Endothelial cell of umbilical vein (primary cell): ENCODE results near the gene DENND5B. TPM values are rescaled to one million over a fixed set of nuclear protein-coding genes. Genes with fewer than 3 reads are reported as not detected.

Experiments used
- BruUV-seq: library from RNA; stranded (reverse); fragments of 400-500 nt; replicated peaks from 2 replicates; lab custom pipeline; 2021; lab: Mats Ljungman, UMichigan
- CTCF ChIA-PET: fragments of 300-600, 350-600 bp; sonication (Branson Sonifier 250); formaldehyde crosslinking; loops from one replicate; lab custom pipeline; 2021; ENCODE audit warnings: antibody characterized with exemption, inconsistent platforms; lab: Charles Lee
- POLR2A ChIA-PET: fragments of 300-600, 350-600 bp; sonication (Branson Sonifier 250); formaldehyde crosslinking; loops from one replicate; lab custom pipeline; 2021; ENCODE audit warnings: antibody characterized with exemption, inconsistent platforms; lab: Charles Lee
- DNase-seq: peaks from one replicate; pipeline ENCODE4 v3.0.0-alpha.2; 2011; ENCODE audit warnings: low read depth, low spot score
- FAIRE-seq: peaks from 2 replicates; lab custom pipeline; 2011; peaks lifted over from hg19 to GRCh38; lab: Jason Lieb, UNC
- H2AFZ ChIP-seq: 2 replicates; pipeline ENCODE4 v1.6.0; 2012; ENCODE audit warnings: low read depth, low read length, control low read depth, inconsistent platforms
- H3K27ac ChIP-seq: 2 replicates; pipeline ENCODE4 v1.5.1; 2011; ENCODE audit warnings: low read depth, mild to moderate bottlenecking, control low read depth, low read length, moderate library complexity; ENCODE audit not compliant: insufficient read depth
- H3K27me3 ChIP-seq, 2 experiments: 2 replicates each; pipeline versions ENCODE4 v1.6.0 to v1.6.1; 2011; ENCODE audit warnings: low read length in 2 of 2, mixed read lengths in 1 of 2; ENCODE audit not compliant: control insufficient read depth in 2 of 2, insufficient read depth in 2 of 2
- H3K36me3 ChIP-seq, 2 experiments: 2 replicates in 1 of 2; 3 replicates in 1 of 2; pipeline ENCODE4 v1.5.1; 2011; ENCODE audit warnings: low read length in 2 of 2, mild to moderate bottlenecking in 1 of 2, moderate library complexity in 1 of 2; ENCODE audit not compliant: control insufficient read depth in 2 of 2, insufficient read depth in 2 of 2; ENCODE audit errors: extremely low read depth in 1 of 2
- H3K4me1 ChIP-seq: 3 replicates; pipeline ENCODE4 v1.5.1; 2011; ENCODE audit warnings: mild to moderate bottlenecking, low read length; ENCODE audit not compliant: control insufficient read depth, insufficient read depth; ENCODE audit errors: extremely low read depth
- H3K4me2 ChIP-seq: 2 replicates; pipeline ENCODE4 v1.6.1; 2011; ENCODE audit warnings: low read length, control low read depth, mixed read lengths; ENCODE audit not compliant: insufficient read depth
- H3K4me3 ChIP-seq, 3 experiments: fragments of 200-600 bp in 1 of 3; sonication (generic), shearing (Covaris generic) in 1 of 3; replicated peaks in 1 of 3; 2 replicates each; pipeline ENCODE4 v1.5.1; 2011 to 2016; ENCODE audit warnings: control low read depth in 3 of 3, low read length in 3 of 3, mild to moderate bottlenecking in 2 of 3, inconsistent platforms in 1 of 3, low read depth in 1 of 3, moderate library complexity in 1 of 3; ENCODE audit not compliant: insufficient read depth in 1 of 3
- H3K79me2 ChIP-seq: 2 replicates; pipeline ENCODE4 v1.6.0; 2012; ENCODE audit warnings: low read length, inconsistent platforms; ENCODE audit not compliant: control insufficient read depth, insufficient read depth
- H3K9ac ChIP-seq: replicated peaks from 2 replicates; pipeline ENCODE3; 2011; ENCODE audit warnings: low read length, control low read depth; ENCODE audit not compliant: insufficient read depth; ENCODE audit errors: extremely low read depth
- H3K9me1 ChIP-seq: replicated peaks from 3 replicates; pipeline ENCODE4 v1.6.0; 2011; ENCODE audit warnings: mild to moderate bottlenecking, low read length; ENCODE audit not compliant: control insufficient read depth, insufficient read depth; ENCODE audit errors: extremely low read depth
- H3K9me3 ChIP-seq: replicated peaks from 2 replicates; pipeline ENCODE4 v1.5.1; 2012; ENCODE audit warnings: low read length, inconsistent platforms; ENCODE audit not compliant: control insufficient read depth, insufficient read depth
- H4K20me1 ChIP-seq: replicated peaks from 2 replicates; pipeline ENCODE3; 2011; ENCODE audit warnings: mild to moderate bottlenecking, low read length; ENCODE audit not compliant: control insufficient read depth, insufficient read depth; ENCODE audit errors: extremely low read depth
- EZH2 ChIP-seq: IDR thresholded peaks from 2 replicates; pipeline ENCODE4 v1.6.1; 2012; ENCODE audit warnings: borderline replicate concordance, low read depth, mild to moderate bottlenecking, moderate library complexity, low read length, inconsistent platforms; ENCODE audit not compliant: severe bottlenecking
- FOS ChIP-seq: IDR thresholded peaks from 2 replicates; pipeline ENCODE4 v1.6.1; 2011; ENCODE audit warnings: mild to moderate bottlenecking, low read length, moderate library complexity, borderline replicate concordance; ENCODE audit not compliant: insufficient read depth
- GATA2 ChIP-seq: IDR thresholded peaks from 2 replicates; pipeline ENCODE4 v1.7.0; 2011; ENCODE audit warnings: low read depth, mild to moderate bottlenecking, moderate library complexity, mixed read lengths, low read length; ENCODE audit not compliant: insufficient read length, insufficient read depth
- JUN ChIP-seq: IDR thresholded peaks from 2 replicates; pipeline ENCODE4 v1.6.1; 2011; ENCODE audit warnings: borderline replicate concordance, low read depth; ENCODE audit not compliant: insufficient read length, insufficient read depth
- MYC ChIP-seq: IDR thresholded peaks from one replicate; pipeline ENCODE4 v1.6.1; 2011; ENCODE audit warnings: mild to moderate bottlenecking, low read depth, low read length
- POLR2A ChIP-seq: IDR thresholded peaks from 2 replicates; pipeline ENCODE4 v1.6.1; 2012; ENCODE audit warnings: low read depth, mild to moderate bottlenecking, control low read depth, low read length
- POLR2AphosphoS5 ChIP-seq: IDR thresholded peaks from 2 replicates; pipeline ENCODE4 v1.6.1; 2012; ENCODE audit warnings: low read depth, mild to moderate bottlenecking, control low read depth, low read length, moderate library complexity; ENCODE audit not compliant: insufficient read depth
- dilution Hi-C: fragments of 300-500 bp; cut with MboI; formaldehyde crosslinking; loops from one replicate; pipeline ENCODE4 v1.15.0; 2019; ENCODE audit warnings: low sequenced_read_pairs; ENCODE audit not compliant: extremely low pct_ligation_motif_present
- intact Hi-C: fragments of 100-400 bp; cut with micrococcal nuclease; formaldehyde crosslinking; loops from one replicate; pipeline ENCODE4 v1.10.0; 2022
- polyA plus RNA-seq, 4 experiments: library from polyadenylated mRNA; depleted of rRNA in 3 of 4; stranded (reverse) in 3 of 4; unstranded in 1 of 4; fragments of >200 nt; gene quantifications; 2 replicates each; pipeline versions ENCODE4 v1.2.1 to v1.2.3, GENCODE V29; 2011 to 2012; ENCODE audit warnings: missing spikeins in 1 of 4
- total RNA-seq: library from RNA; stranded (reverse); gene quantifications from 2 replicates; pipeline ENCODE4 v1.2.3, GENCODE V29; 2021
- TF ChIP-seq, protein P1 (sequence below): IDR thresholded peaks from 2 replicates; pipeline ENCODE4 v1.6.1; 2011; ENCODE audit not compliant: insufficient read depth, insufficient read length
- TF ChIP-seq, protein P2 (sequence below), 2 donors: IDR thresholded peaks; 1 replicate in 1 of 2; 2 replicates in 1 of 2; pipeline ENCODE4 v1.5.1; 2011; ENCODE audit warnings: low read length in 2 of 2, mild to moderate bottlenecking in 2 of 2, moderate library complexity in 2 of 2, control low read depth in 1 of 2, inconsistent platforms in 1 of 2, low read depth in 1 of 2; ENCODE audit not compliant: insufficient read depth in 1 of 2; ENCODE audit errors: extremely low read depth in 1 of 2

DENND5B gene
- total and polyA plus RNA-seq, 2 donors (not counting 3 experiments of a cell fraction or from before 2014, with no cell fraction given) = 10.3 to 18.3 TPM

DNA sequence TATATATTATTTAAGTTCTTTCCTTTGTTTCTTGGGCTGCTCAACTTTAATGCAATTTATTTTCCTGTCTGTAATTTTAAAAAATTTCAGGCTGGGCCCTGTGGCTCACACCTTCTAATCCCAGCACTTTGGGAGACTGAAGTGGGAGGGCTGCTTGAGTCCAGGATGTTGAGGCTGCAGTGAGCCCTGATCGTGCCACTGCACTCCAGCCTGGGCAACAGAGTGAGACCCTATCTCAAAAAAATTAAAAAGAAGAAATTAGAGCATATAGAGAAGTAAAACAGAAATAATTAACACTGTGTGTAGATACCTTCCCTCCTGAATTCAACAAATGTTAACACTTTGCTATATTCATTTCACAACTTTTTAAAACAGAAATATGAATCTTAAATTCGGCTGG is 74.2 kb downstream of the DENND5B start:
- H4K20me1 ChIP-seq = no peaks in the 10 kb centered on the region
- CTCF ChIA-PET = interaction anchor here (1.5 to 2.6 kb wide), 2 partner anchors 17 to 114 kb away, joined by 4 to 19 read pairs; no protein-coding TSS in a partner anchor
- intact Hi-C loops = no loop called here
- POLR2A ChIA-PET = no interaction called here
- no peaks in the 10 kb centered on the region for H3K9me3 ChIP-seq
- no peak for FAIRE-seq
- H3K4me3 ChIP-seq = no peak overlapping the region
- H3K4me2 ChIP-seq = no peak overlapping the region
- H3K27ac ChIP-seq = no peak overlapping the region
- H3K79me2 ChIP-seq = peaks cover 15% of the 10 kb centered on the region
- BruUV-seq = no TSS peak
- dilution Hi-C loops = no loop called here
- no peaks in the 10 kb centered on the region for H3K36me3 ChIP-seq
- no peak overlapping the region for H2AFZ ChIP-seq
- H3K9ac ChIP-seq = no peak overlapping the region
- no peak for DNase-seq
- TF ChIP-seq, protein P1, sequence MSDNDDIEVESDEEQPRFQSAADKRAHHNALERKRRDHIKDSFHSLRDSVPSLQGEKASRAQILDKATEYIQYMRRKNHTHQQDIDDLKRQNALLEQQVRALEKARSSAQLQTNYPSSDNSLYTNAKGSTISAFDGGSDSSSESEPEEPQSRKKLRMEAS = no peak
- no peak for TF ChIP-seq GATA2
- TF ChIP-seq JUN = no peak
- no peak for TF ChIP-seq POLR2A
- TF ChIP-seq, protein P2, sequence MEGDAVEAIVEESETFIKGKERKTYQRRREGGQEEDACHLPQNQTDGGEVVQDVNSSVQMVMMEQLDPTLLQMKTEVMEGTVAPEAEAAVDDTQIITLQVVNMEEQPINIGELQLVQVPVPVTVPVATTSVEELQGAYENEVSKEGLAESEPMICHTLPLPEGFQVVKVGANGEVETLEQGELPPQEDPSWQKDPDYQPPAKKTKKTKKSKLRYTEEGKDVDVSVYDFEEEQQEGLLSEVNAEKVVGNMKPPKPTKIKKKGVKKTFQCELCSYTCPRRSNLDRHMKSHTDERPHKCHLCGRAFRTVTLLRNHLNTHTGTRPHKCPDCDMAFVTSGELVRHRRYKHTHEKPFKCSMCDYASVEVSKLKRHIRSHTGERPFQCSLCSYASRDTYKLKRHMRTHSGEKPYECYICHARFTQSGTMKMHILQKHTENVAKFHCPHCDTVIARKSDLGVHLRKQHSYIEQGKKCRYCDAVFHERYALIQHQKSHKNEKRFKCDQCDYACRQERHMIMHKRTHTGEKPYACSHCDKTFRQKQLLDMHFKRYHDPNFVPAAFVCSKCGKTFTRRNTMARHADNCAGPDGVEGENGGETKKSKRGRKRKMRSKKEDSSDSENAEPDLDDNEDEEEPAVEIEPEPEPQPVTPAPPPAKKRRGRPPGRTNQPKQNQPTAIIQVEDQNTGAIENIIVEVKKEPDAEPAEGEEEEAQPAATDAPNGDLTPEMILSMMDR (IDR thresholded peaks at IDR 0.05; ENCODE audit: extremely low read depth in 1 of 2, insufficient read depth in 1 of 2, low read depth in 1 of 2, low read length in 2 of 2) = no peak
- no peak for TF ChIP-seq POLR2AphosphoS5
- TF ChIP-seq FOS = no peak
- no peak for TF ChIP-seq MYC
- TF ChIP-seq EZH2 = no peak
- H3K27me3 ChIP-seq = no peaks in the 10 kb centered on the region
- no peaks in the 10 kb centered on the region for H3K9me1 ChIP-seq
- H3K4me1 ChIP-seq = peaks cover 41% of the 10 kb centered on the region
